Neutrophil (primary cell): Measurements from ENCODE around the gene MYO1D.

Source experiments
- H3K27ac ChIP-seq: fragments of 200-600 bp; sonication (generic); 2 replicates; pipeline ENCODE4 v1.5.1; 2016; ENCODE audit warnings: mild to moderate bottlenecking, moderate library complexity
- H3K27me3 ChIP-seq: fragments of 200-600 bp; sonication (generic); 2 replicates; pipeline ENCODE4 v1.6.0; 2016; ENCODE audit warnings: mild to moderate bottlenecking
- H3K36me3 ChIP-seq: fragments of 200-600 bp; sonication (generic); 2 replicates; pipeline ENCODE4 v1.5.1; 2017
- H3K4me1 ChIP-seq, 2 experiments: fragments of 200-600 bp in 1 of 2; sonication (generic) in 1 of 2; 1 replicate in 1 of 2; 2 replicates in 1 of 2; pipeline versions ENCODE4 v1.5.1 to v1.6.1; 2013 to 2016; ENCODE audit warnings: low read depth in 1 of 2, low read length in 1 of 2, mild to moderate bottlenecking in 1 of 2, moderate library complexity in 1 of 2; ENCODE audit not compliant: control insufficient read depth in 1 of 2, insufficient read depth in 1 of 2
- H3K4me3 ChIP-seq, 2 experiments: fragments of 200-600 bp in 1 of 2; sonication (generic) in 1 of 2; 1 replicate in 1 of 2; 2 replicates in 1 of 2; pipeline ENCODE4 v1.5.1; 2013 to 2016; ENCODE audit warnings: low read depth in 1 of 2, low read length in 1 of 2, mild to moderate bottlenecking in 1 of 2, moderate library complexity in 1 of 2
- H3K9me3 ChIP-seq: fragments of 200-600 bp; sonication (generic); 2 replicates; pipeline ENCODE4 v1.5.1; 2016
- TF ChIP-seq, protein P1 (sequence below): fragments of 200-600 bp; sonication (generic); IDR thresholded peaks from 2 replicates; pipeline ENCODE4 v1.5.1; 2016; ENCODE audit warnings: antibody characterized with exemption

MYO1D gene

DNA sequence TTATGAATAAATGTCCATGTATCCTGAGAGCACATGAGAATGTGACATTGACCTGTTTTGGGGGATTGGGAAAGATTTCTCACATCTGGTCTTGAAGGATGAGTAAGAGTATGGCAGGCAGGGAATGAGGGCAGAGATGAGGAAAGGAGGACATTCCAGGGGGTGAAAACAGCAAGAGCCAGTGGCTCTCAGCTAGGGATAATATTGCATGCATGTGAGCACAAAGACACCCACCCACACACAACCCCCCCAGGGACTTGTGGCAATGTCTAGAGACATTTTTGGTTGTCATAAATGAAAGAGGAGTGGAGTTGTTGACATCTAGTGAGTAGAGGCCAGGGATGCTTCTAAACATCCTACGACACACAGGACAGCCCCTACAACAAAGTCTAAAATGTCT, 6.0 kb downstream of the MYO1D start:
- Histone ChIP-seq H3K27ac (no peak overlapping the region), H3K4me3 (no peak overlapping the region), H3K36me3 (no peaks in the 10 kb centered on the region), H3K27me3 (peaks cover 31% of the 10 kb centered on the region), H3K4me1 (peaks cover 4 to 6% of the 10 kb centered on the region in 2 experiments), H3K9me3 (no peaks in the 10 kb centered on the region)
- TF ChIP-seq, protein P1, sequence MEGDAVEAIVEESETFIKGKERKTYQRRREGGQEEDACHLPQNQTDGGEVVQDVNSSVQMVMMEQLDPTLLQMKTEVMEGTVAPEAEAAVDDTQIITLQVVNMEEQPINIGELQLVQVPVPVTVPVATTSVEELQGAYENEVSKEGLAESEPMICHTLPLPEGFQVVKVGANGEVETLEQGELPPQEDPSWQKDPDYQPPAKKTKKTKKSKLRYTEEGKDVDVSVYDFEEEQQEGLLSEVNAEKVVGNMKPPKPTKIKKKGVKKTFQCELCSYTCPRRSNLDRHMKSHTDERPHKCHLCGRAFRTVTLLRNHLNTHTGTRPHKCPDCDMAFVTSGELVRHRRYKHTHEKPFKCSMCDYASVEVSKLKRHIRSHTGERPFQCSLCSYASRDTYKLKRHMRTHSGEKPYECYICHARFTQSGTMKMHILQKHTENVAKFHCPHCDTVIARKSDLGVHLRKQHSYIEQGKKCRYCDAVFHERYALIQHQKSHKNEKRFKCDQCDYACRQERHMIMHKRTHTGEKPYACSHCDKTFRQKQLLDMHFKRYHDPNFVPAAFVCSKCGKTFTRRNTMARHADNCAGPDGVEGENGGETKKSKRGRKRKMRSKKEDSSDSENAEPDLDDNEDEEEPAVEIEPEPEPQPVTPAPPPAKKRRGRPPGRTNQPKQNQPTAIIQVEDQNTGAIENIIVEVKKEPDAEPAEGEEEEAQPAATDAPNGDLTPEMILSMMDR = no peak

DNA sequence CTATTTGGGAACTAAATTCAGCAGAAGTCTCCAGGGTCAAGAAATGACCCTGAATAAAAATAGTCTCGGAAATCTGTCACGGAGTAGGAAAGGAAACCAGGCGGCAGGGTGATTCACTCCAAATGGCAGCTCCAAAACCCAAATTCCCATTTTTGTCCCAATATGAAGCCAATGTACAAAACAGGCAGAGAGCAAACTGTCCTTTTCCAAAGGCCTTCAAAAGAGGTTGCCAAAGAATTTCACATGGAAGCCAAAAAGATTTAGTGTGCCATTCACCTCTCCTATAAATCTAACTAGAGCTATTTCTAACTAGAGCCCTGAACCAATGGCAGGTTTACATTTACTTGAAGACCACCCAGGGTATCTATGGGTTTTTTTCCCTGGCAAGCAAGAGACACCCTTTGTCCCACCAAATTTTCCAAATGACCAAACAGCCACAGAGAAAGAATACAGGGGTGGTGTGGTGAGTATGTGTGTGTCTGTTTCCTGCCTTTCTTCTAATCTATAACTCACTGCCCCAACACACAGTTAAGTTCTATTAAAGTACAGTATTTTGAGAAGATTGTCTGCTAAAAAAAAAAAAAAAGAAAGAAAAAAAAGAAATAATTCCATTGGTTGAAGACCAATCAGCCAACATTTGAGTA, 6.8 kb downstream of the MYO1D start:
- no peak overlapping the region for H3K4me3 ChIP-seq

DNA sequence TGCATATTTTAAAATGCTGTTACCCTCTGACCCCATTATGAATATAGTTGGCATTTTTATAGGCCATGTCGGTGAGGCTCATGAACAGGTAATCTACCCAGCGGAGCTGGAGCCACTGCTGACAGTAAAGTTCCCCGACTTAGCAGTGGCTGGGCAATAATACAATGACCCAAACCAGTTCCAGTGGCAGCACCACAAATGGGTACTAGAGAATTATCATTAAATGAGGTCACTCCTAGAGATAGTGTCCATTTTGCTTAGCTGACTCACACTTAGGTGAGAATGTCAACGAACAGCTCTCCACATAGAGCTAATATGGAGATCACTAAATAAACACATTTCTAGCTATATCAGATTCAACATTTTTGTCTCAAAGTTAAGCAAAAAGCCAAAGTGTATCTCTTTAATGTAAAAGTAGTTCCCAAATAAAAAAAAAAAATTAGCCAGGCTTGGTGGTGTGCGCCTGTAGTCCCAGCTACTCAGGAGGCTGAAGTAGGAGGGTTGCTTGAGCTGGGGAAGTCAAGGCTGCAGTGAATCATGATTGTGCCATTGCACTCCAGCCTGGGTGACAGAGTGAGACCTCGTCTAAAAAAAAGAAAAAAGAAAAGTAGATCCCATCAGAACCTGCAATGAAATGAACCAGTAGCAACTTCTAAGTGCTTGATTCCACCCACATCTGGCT, 7.4 kb downstream of the MYO1D start:
- H3K27ac ChIP-seq = no peak overlapping the region
- TF ChIP-seq, protein P1 = no peak
- H3K27me3 ChIP-seq = peaks cover 16% of the 10 kb centered on the region
- no peak overlapping the region for H3K4me3 ChIP-seq
- H3K4me1 ChIP-seq = peaks cover 4 to 6% of the 10 kb centered on the region in 2 experiments
- H3K9me3 ChIP-seq = no peaks in the 10 kb centered on the region
- H3K36me3 ChIP-seq = no peaks in the 10 kb centered on the region

More for the DNA sequence above, 6.8 kb downstream of the MYO1D start:
- H3K4me1 ChIP-seq = peaks cover 4 to 6% of the 10 kb centered on the region in 2 experiments
- peaks cover 23% of the 10 kb centered on the region for H3K27me3 ChIP-seq
- H3K27ac ChIP-seq = no peak overlapping the region
- TF ChIP-seq, protein P1 = no peak
- H3K9me3 ChIP-seq = no peaks in the 10 kb centered on the region
- no peaks in the 10 kb centered on the region for H3K36me3 ChIP-seq

DNA sequence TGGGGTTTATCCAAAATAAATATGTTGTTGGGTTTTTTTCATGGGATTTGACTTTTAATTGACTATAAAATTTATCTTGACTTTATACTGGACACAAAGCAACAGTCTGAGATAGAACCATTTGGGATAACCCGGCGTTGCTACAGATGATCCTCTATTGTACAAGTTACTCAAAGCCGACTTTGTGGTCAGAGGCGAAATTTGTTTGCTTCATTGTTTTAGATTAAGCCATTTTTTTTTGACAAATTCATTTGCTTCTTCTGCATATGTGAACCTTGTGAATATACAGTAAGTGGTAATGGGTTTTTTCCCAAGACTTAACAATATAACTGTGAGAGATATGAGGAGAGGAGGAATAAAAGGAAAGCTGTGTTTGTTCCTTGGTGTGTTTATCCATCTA, 11.8 kb downstream of the MYO1D start:
- Histone ChIP-seq H3K4me1 (no peaks in the 10 kb centered on the region), H3K9me3 (no peaks in the 10 kb centered on the region), H3K27ac (no peak overlapping the region), H3K36me3 (no peaks in the 10 kb centered on the region), H3K4me3 (no peak overlapping the region), H3K27me3 (no peaks in the 10 kb centered on the region)
- TF ChIP-seq, protein P1 = no peak

DNA sequence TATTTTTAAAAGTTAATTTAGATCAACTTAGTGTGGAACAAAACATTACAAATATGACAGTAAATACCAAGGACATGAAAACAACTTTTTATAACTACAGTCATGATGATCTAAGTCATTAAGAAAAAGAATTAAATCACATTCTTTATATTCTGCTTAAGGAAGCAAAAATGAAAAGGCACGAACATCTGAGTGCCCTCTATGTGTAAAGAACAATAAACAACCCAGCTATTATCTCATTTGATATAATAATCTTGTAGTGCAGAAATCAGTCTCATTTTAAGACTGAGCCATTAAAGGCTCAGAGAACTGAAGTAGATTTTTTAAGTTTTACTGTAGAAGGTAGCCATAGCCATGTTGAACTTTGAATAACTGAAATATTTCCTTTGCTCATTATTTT, 13.4 kb downstream of the MYO1D start:
- Histone ChIP-seq H3K9me3 (no peaks in the 10 kb centered on the region), H3K36me3 (no peaks in the 10 kb centered on the region), H3K27ac (no peak overlapping the region), H3K4me1 (no peaks in the 10 kb centered on the region), H3K4me3 (no peak overlapping the region), H3K27me3 (peaks cover 10% of the 10 kb centered on the region)
- TF ChIP-seq, protein P1 = no peak
